Measurements from ENCODE around the gene POU2F1.

- TF ChIP-seq CTCF (IDR thresholded peaks at IDR 0.05) (no peak), POLR2A (IDR thresholded peaks at IDR 0.05) (no peak)
Measured at GRCh38 chr1:167431261-167431908, 210.7 kb downstream of the POU2F1 start.
